CD4-positive, alpha-beta T cell treated with Interleukin-12 subunit alpha and Interleukin-12 subunit beta, for 1 hour (primary cell): ENCODE results near the gene FARP1.

Source experiments
- DNase-seq: peaks from one replicate; pipeline ENCODE4 v3.0.0-alpha.2; 2020

FARP1 gene

GRCh38 chr13:98290261-98290660, 147.4 kb downstream of the FARP1 start:
- no peak for DNase-seq

- DNase-seq: no peak
Measured at GRCh38 chr13:98291658-98292057, 148.8 kb downstream of the FARP1 start.

DNA sequence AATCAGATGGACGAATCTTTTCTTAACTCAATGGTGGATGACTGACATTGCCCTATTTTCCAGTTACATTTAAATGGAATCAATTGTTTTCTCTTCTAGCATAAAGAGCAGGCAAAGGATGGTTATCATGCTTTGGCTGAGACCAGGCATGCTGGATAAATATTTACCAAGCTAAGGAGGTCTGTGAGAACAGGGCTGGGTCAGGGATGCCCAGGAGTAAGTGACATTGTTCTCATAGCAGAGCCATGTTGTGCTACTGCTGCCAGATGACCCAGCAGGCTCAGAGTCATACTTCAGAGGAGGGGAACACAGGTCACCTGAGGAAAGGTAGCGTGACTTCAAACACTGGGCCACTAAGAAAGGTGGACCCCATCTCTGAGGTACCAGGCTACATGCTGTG, 150.2 kb downstream of the FARP1 start:
- DNase-seq: no peak

- DNase-seq: no peak
Measured at GRCh38 chr13:98293570-98294142, 150.8 kb downstream of the FARP1 start.

DNA sequence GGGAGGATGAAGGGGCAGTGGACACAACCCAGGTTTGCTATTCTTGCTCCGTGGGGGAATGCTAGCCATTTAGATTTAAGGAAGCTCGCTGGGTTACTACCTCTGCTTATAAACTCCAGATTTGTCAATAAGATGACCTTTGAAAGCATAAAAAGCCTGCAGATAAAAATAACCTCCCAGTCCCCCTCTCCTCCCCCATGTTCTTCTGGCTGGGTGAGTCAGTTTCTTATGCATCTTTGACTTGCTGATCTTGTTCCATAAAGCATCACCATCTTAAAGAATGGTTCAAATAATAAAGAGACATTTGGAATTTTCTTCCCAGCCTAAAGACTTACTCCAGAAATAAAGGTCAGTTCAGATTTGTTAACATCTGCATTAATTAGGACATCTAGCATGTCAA, 152.5 kb downstream of the FARP1 start:
- no peak for DNase-seq

GRCh38 chr13:98297051-98297450, 154.2 kb downstream of the FARP1 start:
- no peak for DNase-seq

- DNase-seq: no peak
Measured at GRCh38 chr13:98297745-98298144, 154.9 kb downstream of the FARP1 start.

- DNase-seq: no peak
Measured at GRCh38 chr13:98298599-98298998, 155.7 kb downstream of the FARP1 start.

- DNase-seq: no peak
Measured at GRCh38 chr13:98299235-98299965, 156.5 kb downstream of the FARP1 start.

- DNase-seq: no peak
Measured at GRCh38 chr13:98299966-98300350, 157.1 kb downstream of the FARP1 start.

- no peak for DNase-seq
Measured at GRCh38 chr13:98300956-98301641, 158.2 kb downstream of the FARP1 start.

GRCh38 chr13:98301721-98302120, 158.8 kb downstream of the FARP1 start:
- DNase-seq: no peak

DNA sequence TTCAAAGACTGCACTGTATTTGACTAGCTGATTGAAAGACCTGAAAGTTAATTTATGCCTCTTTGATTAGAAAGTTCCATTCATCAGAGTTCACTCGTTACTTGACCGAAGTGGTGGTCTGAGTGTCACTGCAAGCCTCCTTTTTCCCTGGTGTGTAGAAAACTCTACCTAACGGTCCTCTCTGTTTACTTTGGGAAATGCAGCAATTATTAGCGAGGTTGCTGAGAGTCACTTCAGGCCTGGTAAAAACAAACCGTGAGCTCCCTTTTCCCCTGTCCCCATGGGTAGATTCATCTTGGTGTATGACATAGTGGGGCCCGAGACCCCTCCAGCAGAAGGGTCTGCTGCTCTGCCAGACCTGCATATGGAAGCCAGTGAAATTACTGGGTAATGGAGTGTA, 161.0 kb downstream of the FARP1 start:
- no peak for DNase-seq

DNA sequence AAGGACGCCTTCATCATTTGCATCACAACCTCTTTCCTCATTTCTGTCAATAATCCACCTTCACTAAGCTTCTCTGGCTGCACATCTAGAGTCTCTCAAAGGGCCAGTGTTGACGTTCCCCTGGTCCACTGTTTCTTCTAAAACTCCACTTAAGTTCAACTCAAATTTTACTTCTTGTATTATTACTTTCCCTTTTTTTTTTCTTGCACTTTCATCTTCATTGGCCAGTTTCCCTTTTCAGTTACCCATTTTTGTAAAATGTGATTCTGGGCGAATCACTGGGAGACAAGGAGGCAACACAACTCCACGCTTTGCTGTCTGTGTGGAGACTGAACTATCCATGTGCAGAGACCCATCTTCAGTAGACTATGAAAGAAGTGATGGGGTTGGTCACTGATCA, 162.8 kb downstream of the FARP1 start:
- DNase-seq: no peak

- DNase-seq: no peak
Measured at GRCh38 chr13:98307463-98308085, 164.7 kb downstream of the FARP1 start.

DNA sequence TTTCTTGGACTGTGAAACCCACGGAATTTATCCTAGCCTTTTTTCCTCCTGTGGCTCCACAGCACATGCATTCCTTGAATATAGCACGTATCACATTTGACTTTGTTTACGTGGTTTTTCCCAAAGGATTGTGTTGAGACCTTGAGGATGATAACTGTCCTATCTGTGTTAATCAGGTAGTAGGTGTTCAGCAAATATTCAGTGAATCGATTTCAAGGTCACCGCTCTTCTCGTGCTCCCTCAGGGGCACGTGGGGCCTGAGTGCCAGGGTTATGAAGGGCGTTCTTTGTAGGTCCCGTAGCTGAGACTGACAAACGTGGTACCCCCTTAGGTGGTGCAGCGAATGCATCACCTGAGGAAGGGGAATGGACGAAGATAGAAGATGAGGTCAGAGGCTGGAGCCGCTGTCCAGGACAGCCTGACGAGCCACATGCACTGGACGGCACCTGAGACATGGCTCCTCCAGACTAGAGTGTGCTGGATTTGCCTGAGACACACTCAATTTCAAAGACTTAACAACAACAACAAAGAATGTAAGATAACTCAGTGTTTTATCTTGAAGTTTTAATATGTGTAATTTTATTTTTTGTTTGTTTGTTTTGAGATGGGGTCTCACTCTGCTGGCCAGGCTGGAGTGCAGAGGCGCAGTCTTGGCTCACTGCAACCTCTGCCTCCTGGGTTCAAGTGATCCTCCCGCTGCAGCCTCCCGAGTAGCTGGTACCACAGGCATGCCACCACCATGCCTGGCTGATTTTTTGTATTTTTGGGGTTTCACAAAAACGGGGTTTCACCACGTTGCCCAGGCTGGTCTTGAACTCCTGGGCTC, 165.4 kb downstream of the FARP1 start:
- DNase-seq: no peak

- no peak for DNase-seq
Measured at GRCh38 chr13:98309569-98310335, 166.9 kb downstream of the FARP1 start.

DNA sequence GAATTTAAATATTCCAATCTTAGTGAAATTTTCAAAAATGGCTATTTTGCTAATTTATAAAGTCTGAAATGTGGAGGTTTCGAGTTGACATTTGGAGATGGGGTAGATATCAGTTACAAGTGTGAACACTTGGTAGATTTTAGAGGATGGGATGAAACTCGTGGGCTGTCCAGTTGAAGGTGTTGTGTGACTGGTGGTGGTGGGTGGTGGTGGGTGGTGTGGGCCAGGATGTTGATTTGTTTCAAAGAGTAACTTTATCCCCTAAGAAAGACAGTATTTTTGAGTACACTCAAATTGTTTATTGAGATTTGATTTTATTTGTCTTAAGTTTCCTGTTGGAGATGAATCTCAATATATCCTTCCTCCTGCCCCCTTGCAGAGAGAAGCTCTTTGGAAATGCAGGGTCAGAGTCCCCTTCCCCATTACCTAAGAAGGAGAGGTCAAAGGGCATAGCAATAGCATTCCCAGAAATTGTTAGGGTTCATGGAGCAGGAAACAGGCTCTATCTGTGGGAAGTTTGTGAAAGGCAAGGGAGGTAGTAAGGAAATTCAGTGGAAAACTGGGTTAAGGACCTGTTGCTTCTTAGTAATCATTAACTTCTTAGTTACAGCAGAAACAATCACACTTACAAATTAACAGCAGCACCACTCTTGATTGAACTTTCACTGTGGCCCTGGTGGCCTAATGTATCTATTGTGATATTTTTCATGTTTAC, 167.7 kb downstream of the FARP1 start:
- DNase-seq: no peak

- no peak for DNase-seq
Measured at GRCh38 chr13:98311200-98311548, 168.3 kb downstream of the FARP1 start.

GRCh38 chr13:98312606-98313005, 169.7 kb downstream of the FARP1 start:
- DNase-seq: no peak
